GM12878 (cell line): ENCODE data around the gene RGS19. TPM values are rescaled to one million over a fixed set of nuclear protein-coding genes. Genes with fewer than 3 reads are reported as not detected.

Source experiments
- ATAC-seq: fragments of 200-7000 bp; cut with Tn5 transposase; 3 replicates; pipeline ENCODE4 v1.9.1; 2020; ENCODE audit warnings: mild to moderate bottlenecking, moderate library complexity
- BruUV-seq: library from RNA; stranded (reverse); fragments of 400-500 nt; replicated peaks from 2 replicates; lab custom pipeline; 2021; lab: Mats Ljungman, UMichigan
- CTCF ChIA-PET: fragments of 300-600 bp; sonication (Branson Sonifier 250); formaldehyde crosslinking; extraction: SDS; loops from one replicate; lab custom pipeline; 2021; ENCODE audit warnings: inconsistent platforms; lab: Yijun Ruan, JAX
- POLR2A ChIA-PET: fragments of 350-600 bp; formaldehyde crosslinking; extraction: SDS; loops from one replicate; lab custom pipeline; 2021; ENCODE audit warnings: inconsistent platforms; lab: Charles Lee
- RAD21 ChIA-PET: fragments of 300-600 bp; sonication (Branson Sonifier 250); formaldehyde crosslinking; loops from one replicate; lab custom pipeline; 2023; ENCODE audit warnings: antibody characterized with exemption; ENCODE audit not compliant: unreplicated experiment; lab: Charles Lee
- SMC1A ChIA-PET: fragments of 300-600 bp; sonication (Branson Sonifier 250); formaldehyde crosslinking; loops from one replicate; lab custom pipeline; 2023; ENCODE audit not compliant: unreplicated experiment, uncharacterized antibody; lab: Charles Lee
- DNase-seq: peaks from one replicate; pipeline ENCODE4 v3.0.0-alpha.2; 2011; ENCODE audit warnings: low read depth, low spot score
- FAIRE-seq: peaks from 3 replicates; lab custom pipeline; 2011; peaks lifted over from hg19 to GRCh38; lab: Jason Lieb, UNC
- H2AFZ ChIP-seq: 2 replicates; pipeline ENCODE4 v1.6.0; 2011; ENCODE audit warnings: low read depth, low read length, control low read depth; ENCODE audit not compliant: control insufficient read depth
- H3K27ac ChIP-seq: 2 replicates; pipeline ENCODE4 v1.5.1; 2011; ENCODE audit warnings: control low read depth; ENCODE audit not compliant: control insufficient read depth, insufficient read depth
- H3K27me3 ChIP-seq, 2 experiments: replicated peaks in 1 of 2; 2 replicates each; pipeline versions ENCODE4 v1.6.0 to v1.6.1; 2011; ENCODE audit warnings: low read length in 1 of 2; ENCODE audit not compliant: control insufficient read depth in 2 of 2, insufficient read depth in 2 of 2
- H3K36me3 ChIP-seq, 2 experiments: 2 replicates each; pipeline ENCODE4 v1.5.1; 2011; ENCODE audit warnings: low read length in 1 of 2; ENCODE audit not compliant: control insufficient read depth in 2 of 2, insufficient read depth in 2 of 2
- H3K4me1 ChIP-seq: 2 replicates; pipeline ENCODE4 v1.6.1; 2011; ENCODE audit warnings: mild to moderate bottlenecking, low read length, moderate library complexity, mixed read lengths; ENCODE audit not compliant: control insufficient read depth, insufficient read depth
- H3K4me2 ChIP-seq: 2 replicates; pipeline ENCODE4 v1.6.0; 2011; ENCODE audit warnings: control low read depth; ENCODE audit not compliant: control insufficient read depth, insufficient read depth
- H3K4me3 ChIP-seq: fragments of 200-600 bp; sonication (generic); 2 replicates; pipeline ENCODE4 v1.5.1; 2016
- H3K79me2 ChIP-seq: 2 replicates; pipeline ENCODE4 v1.6.0; 2011; ENCODE audit warnings: low read length; ENCODE audit not compliant: control insufficient read depth, insufficient read depth
- H3K9ac ChIP-seq: 2 replicates; pipeline ENCODE4 v1.8.0; 2011; ENCODE audit warnings: low read length, control low read depth, mixed read lengths; ENCODE audit not compliant: control insufficient read depth, insufficient read depth
- H3K9me3 ChIP-seq: replicated peaks from 3 replicates; pipeline ENCODE4 v1.5.1; 2011; ENCODE audit warnings: mild to moderate bottlenecking, low read length; ENCODE audit not compliant: control insufficient read depth, insufficient read depth
- H4K20me1 ChIP-seq: 2 replicates; pipeline ENCODE4 v1.6.0; 2011; ENCODE audit not compliant: control insufficient read depth, insufficient read depth
- CEBPZ ChIP-seq: fragments of 150-350 bp; IDR thresholded peaks from 2 replicates; pipeline ENCODE4 v1.6.1; 2016; ENCODE audit warnings: low read depth, low read length
- ELK1 ChIP-seq: IDR thresholded peaks from 2 replicates; pipeline ENCODE4 v1.6.1; 2012; ENCODE audit warnings: low read depth, low read length, improper control_type of control experiment
- ETV6 ChIP-seq, 2 experiments: fragments of 450-650 bp in 1 of 2; IDR thresholded peaks in 1 of 2; conservative IDR thresholded peaks in 1 of 2; 2 replicates each; pipeline ENCODE4 v1.6.1; 2014; ENCODE audit warnings: antibody characterized with exemption in 1 of 2, borderline replicate concordance in 1 of 2, low read depth in 1 of 2, mild to moderate bottlenecking in 1 of 2, moderate library complexity in 1 of 2
- EZH2 ChIP-seq: IDR thresholded peaks from 2 replicates; pipeline ENCODE4 v1.6.1; 2012; ENCODE audit warnings: low read depth, mild to moderate bottlenecking, control low read depth, inconsistent platforms, low read length, borderline replicate concordance; ENCODE audit not compliant: control insufficient read depth
- GATAD2B ChIP-seq: fragments of 450-650 bp; conservative IDR thresholded peaks from 2 replicates; pipeline ENCODE4 v1.6.1; 2017; ENCODE audit warnings: low read depth, mild to moderate bottlenecking, moderate library complexity
- MEF2B ChIP-seq: fragments of 450-650 bp; IDR thresholded peaks from 2 replicates; pipeline ENCODE4 v1.6.1; 2018; ENCODE audit warnings: mild to moderate bottlenecking, moderate library complexity; ENCODE audit not compliant: partially characterized antibody, poor library complexity, severe bottlenecking
- MTA3 ChIP-seq: IDR thresholded peaks from 2 replicates; pipeline ENCODE4 v1.6.1; 2012; ENCODE audit warnings: low read length, inconsistent platforms, borderline replicate concordance
- POLR2A ChIP-seq: IDR thresholded peaks from 2 replicates; pipeline ENCODE4 v1.6.1; 2011; ENCODE audit warnings: low read depth, mild to moderate bottlenecking, low read length
- RAD21 ChIP-seq: IDR thresholded peaks from 2 replicates; pipeline ENCODE4 v1.6.1; 2011; ENCODE audit warnings: mild to moderate bottlenecking, low read depth, low read length, moderate library complexity; ENCODE audit not compliant: insufficient read depth
- REST ChIP-seq: IDR thresholded peaks from 2 replicates; pipeline ENCODE4 v1.6.1; 2012; ENCODE audit warnings: mild to moderate bottlenecking, low read depth, low read length
- SP1 ChIP-seq: IDR thresholded peaks from one replicate; pipeline ENCODE4 v1.6.1; 2011; ENCODE audit warnings: low read depth, low read length
- ZSCAN29 ChIP-seq: fragments of 450-650 bp; IDR thresholded peaks from 2 replicates; pipeline ENCODE4 v1.6.1; 2017; ENCODE audit warnings: mild to moderate bottlenecking, moderate library complexity
- WGBS: methylation state at CpG from one replicate; pipeline ENCODE4 v1.1.6; 2016; ENCODE audit warnings: low lambda C conversion rate; ENCODE audit not compliant: insufficient replicate concordance, insufficient coverage; ENCODE audit errors: missing lambda C conversion rate; 5-methylcytosine and 5-hydroxymethylcytosine counted together
- in situ Hi-C: fragments of 300-500 bp; cut with MboI; formaldehyde crosslinking; loops from 9 replicates; pipeline ENCODE4 v1.14.3; 2018; ENCODE audit warnings: mixed read lengths
- intact Hi-C: fragments of 100-400 bp; cut with micrococcal nuclease; formaldehyde crosslinking; loops from one replicate; pipeline ENCODE4 v1.14.2; 2022; ENCODE audit not compliant: unreplicated experiment
- polyA plus RNA-seq, 11 experiments: library from polyadenylated mRNA; depleted of rRNA in 4 of 11; unstranded in 6 of 11; stranded (reverse) in 5 of 11; fragments of >200 nt; fragmentation: Nextera tagmentation in 4 of 11; fragmentation: Illumina TruSeq in 1 of 11; extraction: Ambion mirVana in 4 of 11; extraction: Trizol in 1 of 11; gene quantifications; 1 replicate in 1 of 11; 2 replicates in 10 of 11; pipeline versions ENCODE4 v1.2.1 to v1.2.3, GENCODE V29; 2011 to 2016; ENCODE audit warnings: inconsistent platforms in 2 of 11, missing spikeins in 2 of 11, low read depth in 1 of 11
- total RNA-seq, 4 experiments: library from RNA; depleted of rRNA in 3 of 4; stranded (reverse); fragments of >200 nt in 3 of 4; fragmentation: Illumina TruSeq in 1 of 4; extraction: Trizol in 1 of 4; gene quantifications; 2 replicates each; pipeline versions ENCODE4 v1.2.1 to v1.2.3, GENCODE V29; 2013 to 2021

Gene RGS19
- total and polyA plus RNA-seq, 10 of the 15 experiments (the other 5 are each of a cell fraction or from before 2014, with no cell fraction given), result 0.82 to 62.4 (median 39.8) TPM

DNA sequence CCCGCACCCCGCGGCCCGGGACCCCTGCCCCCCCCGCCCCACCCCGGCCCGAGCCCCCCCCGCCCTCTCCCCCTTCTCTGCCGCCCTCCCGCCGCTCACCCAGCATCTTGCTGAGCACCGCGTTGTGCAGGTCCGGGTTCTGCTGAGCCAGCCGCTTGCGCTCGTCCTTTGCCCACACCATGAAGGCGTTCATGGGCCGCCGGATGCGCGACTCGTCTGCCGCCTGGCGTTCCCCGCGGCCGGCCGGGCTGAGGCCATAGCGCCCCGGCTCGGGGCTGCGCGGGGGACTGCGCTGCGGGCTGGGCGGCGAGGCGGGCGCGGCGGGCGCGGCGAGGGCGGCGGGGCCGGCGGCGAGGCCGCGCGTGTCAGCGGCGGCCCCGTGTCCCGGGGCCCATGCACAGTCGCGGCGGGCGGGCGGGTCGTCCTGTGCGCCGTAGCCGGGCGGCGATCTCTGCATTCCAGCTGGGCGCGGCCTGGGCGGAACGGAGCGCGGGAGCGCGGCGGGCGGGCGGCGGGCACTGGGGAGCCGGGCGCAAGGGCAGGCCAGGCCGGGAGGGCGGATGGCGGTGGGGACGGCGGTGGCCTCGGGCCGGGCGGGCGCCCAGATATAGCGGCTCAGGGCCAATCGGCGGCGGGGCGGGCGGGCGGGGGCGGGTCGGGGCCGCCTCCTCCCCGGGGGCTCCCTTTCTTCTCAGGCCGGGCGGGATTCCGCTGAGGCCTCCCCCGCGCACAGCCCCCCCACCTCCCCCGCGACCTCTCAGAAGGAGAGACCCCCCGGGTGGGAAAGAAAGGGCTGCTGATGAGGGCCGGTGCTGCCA is 30.0 kb downstream of the RGS19 start, which contains the start of gene SOX18:
Gene SOX18 (minus strand): TSS at position 580 of the 818 bp plus-strand sequence. CDS start 123 bp downstream, at position 457.
- intact Hi-C loops (no loop called here), in situ Hi-C loops (no loop called here)
- ChIA-PET SMC1A (no interaction called here), CTCF (no interaction called here), POLR2A (interaction anchor here (0.8 kb wide), 1 partner anchor 16 kb away, joined by 6 read pairs; no protein-coding TSS in a partner anchor), RAD21 (no interaction called here)
- peak; percentile 43 for ATAC-seq
- Histone ChIP-seq H3K4me3 (no peak within 1 kb of the TSS), H2AFZ (no peak within 1 kb of the TSS), H3K4me1 (peaks cover 4% of the 10 kb centered on the region), H4K20me1 (no peaks in the 10 kb centered on the region), H3K9me3 (no peaks in the 10 kb centered on the region), H3K36me3 (no peaks in the 10 kb centered on the region), H3K27ac (no peak within 1 kb of the TSS), H3K4me2 (peak within 1 kb of the TSS; percentile 42), H3K9ac (no peak within 1 kb of the TSS), H3K27me3 (peaks cover 4 to 14% of the 10 kb centered on the region in 2 experiments; a peak in 3 of 4 replicates), H3K79me2 (no peaks in the 10 kb centered on the region)
- DNase-seq, result no peak
- FAIRE-seq, result no peak
- BruUV-seq, result TSS peak; percentile 94
- 2% methylated on average over 11 of the region's 111 CpGs for WGBS
- TF ChIP-seq EZH2 (no peak), POLR2A (0 out of 2 replicates have a peak, but pooled peaks have one; percentile 25), MTA3 (no peak), ETV6 (conservative IDR thresholded peaks at IDR 0.05 in 1 of 2, IDR thresholded peaks at IDR 0.05 in 1 of 2; ENCODE audit: borderline replicate concordance in 1 of 2, low read depth in 1 of 2) (no peak), REST (no peak), SP1 (no peak), RAD21 (peak; percentile 20; the same call in 1 of the 2 replicates), ELK1 (no peak), CEBPZ (no peak), ZSCAN29 (no peak), GATAD2B (no peak), MEF2B (no peak)
